GM10266 (cell line): ENCODE results near the gene GINS2.

Source experiments
- DNase-seq: peaks from one replicate; pipeline ENCODE4 v3.0.0; 2012; ENCODE audit errors: extremely low spot score
- TF ChIP-seq, protein P1 (sequence below): IDR thresholded peaks from 2 replicates; pipeline ENCODE4 v1.5.1; 2012; ENCODE audit warnings: mild to moderate bottlenecking, low read depth; ENCODE audit not compliant: control insufficient read depth, insufficient read depth; ENCODE audit errors: missing control alignments

GINS2 gene

DNA sequence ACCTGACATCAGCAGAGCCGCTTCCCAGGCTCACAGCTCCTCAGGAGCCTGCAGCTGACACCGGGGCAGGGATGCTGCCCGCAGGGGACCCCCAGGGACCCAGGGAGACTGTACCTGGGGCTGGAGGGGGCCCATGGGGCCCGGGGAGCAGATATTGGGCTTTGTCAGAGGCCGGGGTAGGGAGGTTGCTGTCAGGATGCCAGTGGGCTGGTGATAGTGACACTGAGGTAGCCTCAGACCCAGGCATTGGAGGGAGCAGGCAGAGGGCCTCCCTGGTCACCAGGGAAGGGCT lies 60.5 kb downstream of the GINS2 start:
- no peak for DNase-seq
- TF ChIP-seq, protein P1, sequence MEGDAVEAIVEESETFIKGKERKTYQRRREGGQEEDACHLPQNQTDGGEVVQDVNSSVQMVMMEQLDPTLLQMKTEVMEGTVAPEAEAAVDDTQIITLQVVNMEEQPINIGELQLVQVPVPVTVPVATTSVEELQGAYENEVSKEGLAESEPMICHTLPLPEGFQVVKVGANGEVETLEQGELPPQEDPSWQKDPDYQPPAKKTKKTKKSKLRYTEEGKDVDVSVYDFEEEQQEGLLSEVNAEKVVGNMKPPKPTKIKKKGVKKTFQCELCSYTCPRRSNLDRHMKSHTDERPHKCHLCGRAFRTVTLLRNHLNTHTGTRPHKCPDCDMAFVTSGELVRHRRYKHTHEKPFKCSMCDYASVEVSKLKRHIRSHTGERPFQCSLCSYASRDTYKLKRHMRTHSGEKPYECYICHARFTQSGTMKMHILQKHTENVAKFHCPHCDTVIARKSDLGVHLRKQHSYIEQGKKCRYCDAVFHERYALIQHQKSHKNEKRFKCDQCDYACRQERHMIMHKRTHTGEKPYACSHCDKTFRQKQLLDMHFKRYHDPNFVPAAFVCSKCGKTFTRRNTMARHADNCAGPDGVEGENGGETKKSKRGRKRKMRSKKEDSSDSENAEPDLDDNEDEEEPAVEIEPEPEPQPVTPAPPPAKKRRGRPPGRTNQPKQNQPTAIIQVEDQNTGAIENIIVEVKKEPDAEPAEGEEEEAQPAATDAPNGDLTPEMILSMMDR = no peak

- DNase-seq = no peak
- TF ChIP-seq, protein P1 = no peak
Measured at GRCh38 chr16:85627526-85628264, 61.1 kb downstream of the GINS2 start.

GRCh38 chr16:85627089-85627488 lies 61.7 kb downstream of the GINS2 start:
- TF ChIP-seq, protein P1 = no peak

More at GRCh38 chr16:85627089-85627488, 61.7 kb downstream of the GINS2 start:
- DNase-seq = no peak
